ENCODE measurements around the gene DMWD.
A peak's percentile ranks its signal among the peaks of the same experiment; 100 is the strongest.

Gene DMWD, protein sequence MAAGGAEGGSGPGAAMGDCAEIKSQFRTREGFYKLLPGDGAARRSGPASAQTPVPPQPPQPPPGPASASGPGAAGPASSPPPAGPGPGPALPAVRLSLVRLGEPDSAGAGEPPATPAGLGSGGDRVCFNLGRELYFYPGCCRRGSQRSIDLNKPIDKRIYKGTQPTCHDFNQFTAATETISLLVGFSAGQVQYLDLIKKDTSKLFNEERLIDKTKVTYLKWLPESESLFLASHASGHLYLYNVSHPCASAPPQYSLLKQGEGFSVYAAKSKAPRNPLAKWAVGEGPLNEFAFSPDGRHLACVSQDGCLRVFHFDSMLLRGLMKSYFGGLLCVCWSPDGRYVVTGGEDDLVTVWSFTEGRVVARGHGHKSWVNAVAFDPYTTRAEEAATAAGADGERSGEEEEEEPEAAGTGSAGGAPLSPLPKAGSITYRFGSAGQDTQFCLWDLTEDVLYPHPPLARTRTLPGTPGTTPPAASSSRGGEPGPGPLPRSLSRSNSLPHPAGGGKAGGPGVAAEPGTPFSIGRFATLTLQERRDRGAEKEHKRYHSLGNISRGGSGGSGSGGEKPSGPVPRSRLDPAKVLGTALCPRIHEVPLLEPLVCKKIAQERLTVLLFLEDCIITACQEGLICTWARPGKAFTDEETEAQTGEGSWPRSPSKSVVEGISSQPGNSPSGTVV

DNA sequence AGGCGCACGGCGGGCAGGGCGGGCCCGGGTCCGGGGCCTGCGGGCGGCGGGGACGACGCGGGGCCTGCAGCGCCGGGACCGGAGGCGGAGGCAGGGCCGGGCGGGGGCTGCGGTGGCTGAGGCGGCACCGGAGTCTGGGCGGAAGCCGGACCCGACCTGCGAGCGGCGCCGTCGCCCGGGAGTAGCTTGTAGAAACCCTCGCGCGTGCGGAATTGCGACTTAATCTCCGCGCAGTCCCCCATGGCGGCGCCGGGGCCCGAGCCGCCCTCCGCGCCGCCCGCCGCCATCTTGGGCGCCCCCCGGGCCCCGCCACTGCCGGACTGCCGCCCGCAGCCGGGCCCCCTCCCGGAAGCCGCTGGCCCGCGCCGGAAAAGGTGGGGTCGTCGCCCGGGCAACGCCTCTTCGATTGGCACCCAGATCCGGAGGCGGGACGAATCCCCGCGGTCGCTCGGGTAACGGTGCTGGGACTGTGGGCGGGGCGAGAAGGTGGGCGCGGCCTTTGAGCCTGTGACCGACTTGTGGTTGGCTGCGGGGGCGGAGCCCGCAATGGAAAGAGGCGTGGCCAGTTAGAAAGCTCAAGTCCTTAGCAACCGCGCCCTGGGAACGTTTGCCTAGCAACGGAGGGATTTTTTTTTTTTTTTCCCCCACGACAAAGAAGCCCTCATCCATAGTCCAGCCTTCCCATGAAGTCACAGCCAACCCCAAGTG is at the start of gene DMWD:
DMWD (minus strand) TSS at position 376 of the 708 bp plus-strand sequence; CDS start at position 287, 89 bp downstream.
- DNase-seq (ENCODE audit: low read depth in 2 of 2): peak; percentile 99 to 100

DNA sequence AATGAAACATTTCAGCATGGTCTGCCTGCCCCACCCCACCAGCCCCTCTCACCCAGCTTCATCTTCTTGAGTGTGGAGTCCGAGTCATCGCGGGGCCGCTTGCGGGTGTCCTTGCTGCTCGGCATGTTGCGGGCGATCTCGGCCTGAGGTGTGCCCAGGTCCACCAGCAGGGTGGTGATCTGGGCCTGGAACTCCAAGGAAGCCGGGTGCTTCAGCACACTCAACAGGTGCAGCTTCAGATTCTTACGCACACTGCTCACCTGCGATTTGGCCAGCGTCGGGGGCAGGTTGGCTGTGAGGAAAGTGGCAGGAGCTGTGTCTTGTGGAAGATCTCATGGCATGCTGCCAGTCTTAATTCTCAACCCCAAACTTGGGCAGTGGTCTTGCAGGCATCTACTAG is 49.6 kb upstream of the DMWD start:
- DNase-seq (ENCODE audit: low read depth in 2 of 2): no peak

DNA sequence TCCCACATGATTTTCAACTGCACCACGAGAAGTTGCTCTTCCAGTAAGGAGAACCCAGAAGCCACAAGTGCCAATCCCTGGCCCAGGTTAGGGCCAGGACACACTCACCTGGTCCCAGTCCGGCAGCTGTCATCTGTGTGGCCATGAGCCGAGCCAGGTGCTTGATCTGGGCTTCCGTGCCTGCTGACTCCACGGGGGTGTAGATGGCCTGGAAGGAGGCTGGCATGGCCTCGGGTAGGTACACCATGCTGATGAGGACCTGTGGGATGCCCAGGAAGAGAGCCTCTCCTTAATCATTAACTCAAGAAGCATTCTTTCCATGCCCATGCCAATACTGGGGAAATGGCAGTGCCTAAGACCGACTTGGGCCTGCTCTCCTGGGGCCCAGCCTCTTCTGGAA is 42.3 kb upstream of the DMWD start:
- DNase-seq (ENCODE audit: low read depth in 2 of 2): no peak

DNA sequence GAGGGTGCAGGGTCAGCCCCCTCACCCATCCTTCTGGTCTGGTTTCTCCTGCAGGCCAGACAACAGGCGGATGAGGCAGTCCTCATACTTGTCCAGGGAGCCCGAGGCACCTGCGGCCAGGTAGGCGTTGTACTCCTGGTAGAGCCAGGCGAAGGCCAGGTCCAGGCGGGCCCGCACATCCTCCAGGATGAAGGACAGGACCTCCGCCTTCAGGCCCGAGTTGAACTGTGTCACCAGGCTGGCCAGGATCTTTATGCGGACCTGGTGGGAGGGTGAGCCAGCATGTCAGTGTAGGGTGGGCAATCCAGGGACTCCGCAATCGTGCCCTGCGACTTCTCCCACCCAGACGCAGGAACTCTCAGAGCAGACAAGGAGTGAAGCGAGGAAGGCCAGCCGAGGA is 36.3 kb upstream of the DMWD start:
- DNase-seq (ENCODE audit: low read depth in 2 of 2): no peak

DNA sequence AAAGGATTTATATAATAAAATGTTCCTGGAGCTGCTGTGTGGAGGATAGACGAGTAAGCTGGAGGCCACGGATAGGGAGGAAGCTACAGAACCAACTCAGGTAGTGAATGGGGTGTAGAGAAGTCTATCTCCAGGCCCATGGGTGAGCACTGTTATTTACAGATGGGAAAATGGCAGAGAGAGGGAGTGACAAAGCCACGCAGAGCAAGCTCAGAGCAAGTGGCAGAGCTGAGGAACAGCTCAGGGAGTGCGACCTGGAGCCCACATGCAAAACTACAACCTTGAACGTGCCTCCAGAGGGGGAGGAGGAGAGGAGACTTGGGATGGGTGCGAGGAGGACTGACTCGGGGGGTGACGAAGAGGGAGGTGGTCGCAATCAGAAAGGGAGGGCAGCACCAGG is 35.9 kb upstream of the DMWD start:
- DNase-seq (ENCODE audit: low read depth in 2 of 2): no peak

DNA sequence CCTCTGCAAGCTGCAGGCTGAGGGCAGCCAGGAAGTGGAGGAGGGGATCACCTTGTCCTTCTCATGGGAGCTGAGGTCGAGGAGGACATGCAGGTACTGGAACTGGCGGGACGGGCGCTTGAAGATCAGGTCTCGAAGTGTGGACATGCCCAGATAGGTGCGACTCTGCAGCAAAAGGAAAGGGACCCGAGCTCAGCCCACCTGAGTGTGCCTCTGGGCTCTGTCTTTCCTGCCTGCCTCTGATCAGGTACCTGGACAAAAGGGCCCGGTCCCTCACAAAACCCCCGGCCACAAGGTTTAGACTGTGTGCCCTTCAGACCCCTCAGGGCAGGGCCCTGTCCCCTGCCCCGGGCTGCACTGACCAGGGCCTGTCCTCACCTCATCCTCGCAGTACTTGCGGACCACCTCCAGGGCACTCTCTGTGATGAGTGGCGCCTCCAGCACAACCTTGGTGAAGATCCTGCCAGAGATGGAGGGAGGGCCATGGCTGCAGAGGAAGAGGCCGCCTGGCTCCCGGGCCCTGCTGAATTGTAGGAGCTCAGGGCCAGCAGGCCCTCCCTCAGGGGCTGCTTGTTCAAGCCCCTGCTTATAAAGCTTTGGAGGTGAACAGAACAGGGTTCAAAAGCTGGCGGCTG is 34.9 kb upstream of the DMWD start:
- no peak for DNase-seq (ENCODE audit: low read depth in 2 of 2)

DNA sequence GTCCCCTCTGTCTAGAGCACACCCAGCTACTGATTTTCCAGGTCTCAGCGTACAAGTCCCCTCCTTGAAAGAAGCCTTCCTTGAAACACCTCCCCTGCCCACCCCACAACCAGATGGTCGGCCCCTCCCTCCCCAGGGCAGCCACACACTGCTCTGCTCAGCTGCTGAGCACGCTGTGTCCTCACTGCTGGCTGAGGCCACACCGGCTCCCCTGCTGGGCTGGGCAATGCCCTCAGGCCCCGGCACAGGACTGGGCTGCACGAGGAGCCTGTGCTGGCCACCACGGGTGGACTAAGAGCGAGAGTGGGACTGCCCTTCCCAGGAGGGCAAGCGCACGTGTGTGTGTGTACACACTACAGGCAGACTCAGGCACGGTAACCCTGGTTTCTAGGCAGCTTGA is 34.3 kb upstream of the DMWD start:
- no peak for DNase-seq (ENCODE audit: low read depth in 2 of 2)

DNA sequence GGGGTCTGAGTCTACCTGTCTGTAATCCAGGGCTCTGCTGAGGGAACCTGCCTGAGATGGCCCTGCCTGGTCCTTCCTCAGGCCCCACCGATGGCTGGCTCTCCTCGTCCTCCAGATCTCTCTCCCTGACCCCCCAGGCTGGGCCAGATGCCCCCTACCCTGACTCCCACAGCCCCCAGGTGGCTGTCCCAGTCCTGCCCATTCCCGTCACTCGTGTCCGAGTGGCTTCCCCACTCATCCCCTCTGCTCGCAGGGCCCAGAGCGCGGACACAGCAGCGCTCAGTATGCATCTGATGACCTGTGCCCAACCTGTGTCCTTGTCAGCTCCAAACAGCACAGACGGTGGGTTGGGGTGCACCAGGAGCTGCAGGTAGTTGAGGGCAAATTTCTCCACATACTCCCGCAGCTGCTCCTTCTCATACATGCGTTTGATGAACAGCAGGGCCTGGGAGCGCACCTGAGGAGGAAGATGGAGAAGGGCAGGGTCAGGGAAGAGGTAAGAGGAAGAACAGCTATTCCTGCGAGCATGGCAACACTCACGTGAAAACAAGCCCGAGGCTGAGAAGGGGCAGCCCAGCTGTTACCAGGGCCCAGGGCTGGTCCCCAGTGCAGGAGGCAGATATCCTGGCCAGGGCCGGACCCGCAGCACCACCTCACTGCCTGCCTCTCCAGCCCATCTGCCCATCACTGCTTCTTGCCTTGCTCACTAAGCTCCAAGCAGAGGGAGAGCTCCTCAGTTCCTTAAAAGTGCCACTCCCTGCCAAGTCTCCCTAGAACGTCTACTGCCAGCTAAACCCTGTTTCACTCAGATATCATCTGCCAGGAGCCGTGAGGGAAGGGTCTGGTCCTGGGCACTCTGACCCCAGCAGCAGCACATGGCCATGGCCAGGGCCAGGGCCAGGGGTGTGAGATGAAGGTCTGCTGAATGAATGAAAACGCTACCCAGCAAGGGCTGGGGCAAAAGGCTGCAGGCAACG is 33.6 kb upstream of the DMWD start:
- no peak for DNase-seq (ENCODE audit: low read depth in 2 of 2)

DNA sequence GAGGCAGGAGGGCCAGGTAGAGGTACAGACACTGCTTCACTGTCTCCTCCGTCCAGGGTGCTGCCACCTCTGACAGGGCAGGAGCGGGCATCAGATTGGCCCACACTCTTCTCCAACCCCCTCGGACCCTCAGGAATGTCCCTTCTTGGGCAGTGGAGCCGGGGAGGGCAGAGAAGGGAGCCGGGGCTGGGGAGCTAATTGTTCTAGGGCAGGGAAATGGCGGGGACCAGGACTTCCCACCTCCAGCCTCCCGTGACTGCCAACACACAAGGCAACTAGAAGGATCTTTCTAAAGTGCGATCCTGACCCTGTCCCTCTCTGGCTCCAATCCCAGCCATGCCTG is 32.6 kb upstream of the DMWD start:
- DNase-seq (ENCODE audit: low read depth in 2 of 2): no peak

DNA sequence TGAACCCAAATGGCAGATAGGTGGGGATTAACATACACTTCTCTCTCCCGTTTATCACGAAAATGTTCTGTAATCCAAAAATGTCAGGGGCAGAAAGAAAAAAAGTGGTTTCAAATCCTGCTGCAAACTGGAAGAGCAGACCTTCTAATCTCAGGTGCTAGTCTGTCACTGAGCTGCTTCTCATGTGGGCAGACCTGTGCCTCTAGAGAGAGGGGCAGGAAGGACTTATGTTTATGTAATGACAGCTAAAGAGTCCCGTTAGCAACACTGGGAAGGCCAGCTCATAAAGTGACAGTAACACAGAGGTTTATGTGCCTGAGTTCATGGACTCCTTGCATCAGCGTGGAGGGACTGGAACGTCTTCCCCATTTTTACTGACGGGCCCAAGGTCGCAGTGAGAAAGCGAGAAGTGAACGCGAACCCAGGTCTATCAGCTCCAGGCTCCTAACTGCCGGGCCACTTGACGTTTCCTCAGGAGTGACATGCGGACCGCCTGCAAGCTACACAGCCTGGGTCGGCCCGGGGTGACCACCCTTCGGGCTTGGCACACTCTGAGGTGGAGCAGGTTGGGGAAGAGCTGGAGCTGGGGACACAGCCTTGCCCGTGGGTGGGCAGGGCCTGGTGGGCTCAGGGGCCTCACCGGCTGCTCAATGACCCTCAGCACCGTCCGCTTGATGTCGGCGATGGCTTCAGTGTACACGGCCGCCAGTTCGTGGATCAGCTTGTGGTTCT is 32.1 kb upstream of the DMWD start:
- DNase-seq (ENCODE audit: low read depth in 2 of 2): no peak

DNA sequence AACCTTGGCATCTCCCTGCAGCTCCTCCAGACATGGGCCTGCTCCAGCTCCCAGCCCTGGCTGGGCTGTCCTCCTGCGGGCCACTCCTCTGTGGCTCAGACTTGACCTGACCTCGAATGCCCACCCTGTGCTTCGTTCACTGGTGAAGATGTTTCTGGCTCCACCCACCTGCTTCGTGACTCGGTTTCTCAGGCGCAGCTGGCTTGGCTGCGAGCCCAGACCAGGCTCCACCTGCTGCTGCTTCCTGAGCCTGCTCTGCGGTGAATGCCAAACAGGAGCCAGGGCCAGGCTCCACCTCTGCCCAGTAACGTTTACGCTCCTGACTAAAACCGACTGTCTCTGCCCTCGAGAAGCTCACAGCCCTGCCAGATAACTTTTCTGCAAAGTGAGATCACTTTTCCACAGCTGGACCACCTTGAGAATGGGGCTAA is 31.4 kb upstream of the DMWD start:
- no peak for DNase-seq (ENCODE audit: low read depth in 2 of 2)

DNA sequence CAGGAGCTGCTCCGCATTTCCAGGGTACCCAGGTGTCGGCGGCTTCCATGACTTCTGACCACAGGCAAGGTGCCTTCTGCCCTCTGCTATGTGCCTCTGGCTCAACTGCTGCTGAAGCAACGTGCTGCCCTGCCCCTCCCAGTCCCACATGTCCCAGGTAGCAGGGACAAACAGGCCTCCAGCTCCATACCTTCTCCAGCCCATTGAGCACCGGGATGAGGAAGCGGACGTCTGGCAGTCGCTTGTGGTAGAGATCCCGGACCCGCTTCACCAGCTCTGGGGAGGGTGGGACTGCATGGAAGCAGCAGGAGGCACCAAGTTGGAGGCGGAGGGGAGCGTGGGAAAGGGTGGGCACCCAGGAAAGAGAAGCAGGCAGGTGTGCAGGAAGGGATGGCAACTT is 30.5 kb upstream of the DMWD start:
- DNase-seq (ENCODE audit: low read depth in 2 of 2): no peak

DNA sequence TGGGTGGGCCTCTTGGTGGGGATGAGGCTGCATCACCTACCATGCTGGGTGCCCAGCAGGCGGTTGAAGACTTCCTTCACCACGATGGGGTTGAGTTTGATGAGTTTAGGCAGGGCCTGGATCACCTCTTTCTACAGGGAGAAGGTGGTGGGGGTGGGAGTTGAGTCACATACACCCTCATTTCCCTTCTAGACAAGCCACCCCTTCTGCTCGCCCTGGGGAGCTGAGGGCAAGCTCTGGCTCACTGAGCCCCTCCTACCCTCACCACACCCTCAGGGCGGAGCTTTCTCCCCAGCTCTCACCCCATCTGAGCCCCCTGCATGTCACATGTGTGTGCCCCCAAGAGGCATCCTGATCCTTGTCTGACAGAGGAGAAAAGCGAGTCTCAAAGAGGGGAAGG is 30.1 kb upstream of the DMWD start:
- no peak for DNase-seq (ENCODE audit: low read depth in 2 of 2)

DNA sequence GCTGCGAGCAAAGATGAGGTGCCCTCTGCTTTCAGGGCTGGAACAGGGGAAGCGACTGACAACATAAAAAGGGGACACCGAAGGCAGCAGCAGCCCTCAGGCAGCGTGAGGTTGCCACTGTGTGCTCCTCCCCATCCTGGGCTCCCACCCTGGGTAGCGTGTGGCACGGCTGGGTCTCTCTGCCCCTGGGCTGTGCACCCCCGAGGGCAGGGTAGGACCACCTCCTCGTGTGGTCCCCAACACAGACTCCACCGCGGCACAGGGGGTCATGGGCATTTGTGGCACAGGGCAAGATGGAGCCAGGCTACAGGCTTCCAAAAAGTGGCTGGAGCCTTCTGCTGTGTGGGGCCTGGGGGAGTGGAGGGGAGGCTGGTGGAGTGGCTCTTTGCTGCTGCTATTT is 28.9 kb upstream of the DMWD start:
- no peak for DNase-seq (ENCODE audit: low read depth in 2 of 2)

DNA sequence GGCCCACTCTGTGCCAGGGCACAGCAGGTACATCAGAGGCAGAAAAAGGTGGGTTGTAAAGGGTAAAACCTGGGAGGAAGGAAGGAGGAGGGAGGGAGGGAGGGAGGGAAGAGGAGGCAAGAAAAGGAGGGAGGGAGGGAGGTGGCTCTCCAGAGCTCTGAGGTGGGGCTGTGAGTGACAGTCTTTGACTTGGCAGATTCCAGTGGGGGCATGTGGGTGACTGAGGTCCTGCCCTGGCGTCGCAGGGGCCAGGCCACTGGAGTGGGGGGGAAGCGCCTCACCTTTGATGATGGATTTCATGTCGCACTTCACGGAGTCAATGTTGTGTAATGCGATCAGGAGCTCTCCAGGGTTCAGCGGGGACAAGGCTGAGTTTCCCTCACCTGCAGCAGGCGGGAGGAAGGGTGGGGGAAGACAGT is 28.5 kb upstream of the DMWD start:
- DNase-seq (ENCODE audit: low read depth in 2 of 2): no peak

DNA sequence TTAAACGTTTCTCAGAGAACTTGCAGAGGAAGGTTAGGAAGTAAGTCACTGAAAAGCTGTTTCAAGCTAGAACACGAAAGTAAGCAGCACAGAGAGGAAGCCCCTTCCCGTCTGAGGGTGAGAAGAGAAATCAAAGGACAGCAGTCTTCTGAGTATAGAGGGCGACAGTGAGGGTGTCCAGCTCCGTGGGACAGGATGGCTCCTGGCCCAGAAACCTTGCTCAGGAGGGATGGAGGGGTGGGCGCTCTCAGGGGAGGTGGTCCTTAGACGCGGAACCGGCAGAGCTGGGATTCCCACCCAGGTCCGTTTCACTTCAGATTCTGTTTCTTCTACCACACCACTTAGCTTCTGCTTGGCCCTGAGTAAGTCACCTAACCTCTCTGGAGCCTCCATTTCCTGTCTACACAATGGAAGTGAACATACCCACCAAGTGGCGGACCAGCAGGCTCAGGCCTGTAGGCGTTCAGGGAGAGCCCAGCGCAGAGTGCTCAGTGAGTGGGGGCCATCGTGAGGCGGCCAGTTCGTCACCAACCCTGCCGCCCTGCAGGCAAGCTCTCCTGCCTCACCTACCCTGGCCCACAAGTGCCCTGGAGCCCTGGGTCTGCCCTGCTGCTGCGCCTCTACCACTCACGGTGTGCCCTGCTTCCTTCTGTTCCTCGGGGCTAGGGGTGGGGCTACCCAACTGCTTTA is 27.9 kb upstream of the DMWD start:
- DNase-seq (ENCODE audit: low read depth in 2 of 2): no peak

DNA sequence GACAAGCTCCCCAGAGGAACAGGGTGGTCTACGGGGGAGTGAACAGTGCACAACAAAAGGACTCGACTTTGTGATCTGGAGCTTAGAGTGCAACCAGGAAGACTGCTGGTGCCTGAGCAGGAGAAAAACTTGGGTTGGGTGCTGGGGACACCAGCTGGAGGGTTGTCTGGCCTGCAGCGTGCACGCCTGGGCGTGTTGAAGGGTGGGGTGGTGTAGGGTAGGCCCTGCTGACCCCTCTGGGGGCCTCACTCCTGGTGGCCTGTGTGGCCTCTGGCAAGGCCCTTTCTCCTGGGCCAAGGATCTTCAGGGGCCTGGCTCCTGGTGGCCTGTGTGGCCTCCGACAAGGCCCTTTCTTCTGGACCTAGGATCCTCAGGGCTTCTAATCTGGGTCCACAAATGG is 27.1 kb upstream of the DMWD start:
- DNase-seq (ENCODE audit: low read depth in 2 of 2): no peak

DNA sequence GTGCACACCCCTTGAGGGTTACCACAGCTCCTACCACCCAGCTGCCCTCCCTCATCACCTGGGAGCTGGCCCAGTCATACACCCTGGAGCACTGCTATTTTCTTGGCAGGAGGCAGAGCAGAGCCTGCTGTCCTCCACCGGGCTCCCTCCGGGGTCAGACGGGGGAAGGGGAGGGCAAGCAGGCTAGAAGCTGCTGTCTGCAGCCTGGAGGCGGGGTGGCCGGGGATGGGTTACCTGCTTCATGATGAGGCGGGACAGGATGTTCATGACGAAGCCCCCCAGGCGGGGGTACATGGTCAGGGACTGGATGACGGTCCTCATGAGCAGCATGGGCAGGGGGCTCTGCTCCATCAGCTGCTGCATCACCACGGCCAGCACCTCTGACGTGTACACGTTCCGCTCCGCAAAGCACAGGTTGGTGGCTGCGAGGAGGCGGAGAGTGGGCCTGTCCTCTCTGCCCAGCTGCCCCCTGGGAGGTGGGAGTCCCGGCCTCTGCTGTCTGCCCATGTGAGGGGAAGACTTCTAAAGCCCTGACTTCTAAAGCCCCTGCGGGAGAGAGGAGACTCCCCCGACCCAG is 25.2 kb upstream of the DMWD start:
- no peak for DNase-seq (ENCODE audit: low read depth in 2 of 2)

DNA sequence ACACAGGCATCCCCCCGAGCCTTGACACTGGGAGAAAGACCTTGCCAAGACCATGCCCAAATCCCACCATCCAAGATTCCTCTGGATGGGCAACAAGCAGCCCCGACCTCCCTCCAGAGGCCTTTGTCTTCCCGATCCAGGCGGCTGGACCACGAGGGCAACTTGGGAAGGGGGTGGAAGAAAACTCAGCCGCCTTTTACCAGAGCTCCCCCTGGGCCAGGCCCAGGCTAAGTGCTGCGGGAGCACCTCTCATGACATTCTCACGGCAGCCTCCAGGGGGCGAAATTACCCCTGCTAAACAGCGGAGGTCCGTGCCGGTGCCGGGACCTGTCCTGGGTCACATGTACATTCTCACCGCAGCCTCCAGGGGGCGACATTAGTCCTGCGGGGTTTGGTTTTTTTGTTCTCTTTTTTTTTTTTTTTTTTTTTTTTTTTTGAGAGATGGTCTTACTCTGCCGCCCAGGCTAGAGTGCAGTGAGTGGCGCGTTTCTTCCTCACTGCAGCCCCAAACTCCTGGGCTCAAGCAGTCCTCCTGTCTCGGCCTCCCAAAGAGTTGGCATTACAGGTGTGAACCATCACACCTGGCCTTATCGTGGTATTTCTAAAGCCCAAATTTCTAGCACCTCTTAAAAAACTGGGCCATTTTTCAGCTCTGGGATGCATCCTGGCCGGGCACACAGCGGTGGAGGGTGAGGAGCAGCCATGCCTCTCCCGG is 24.5 kb upstream of the DMWD start:
- peak; percentile 94 for DNase-seq (ENCODE audit: low read depth in 2 of 2)
